Liver (tissue), 9 donors: ENCODE measurements around the gene MT4. TPM values are rescaled to one million over a fixed set of nuclear protein-coding genes. Genes with fewer than 3 reads are reported as not detected.

Experiments
- DNase-seq: peaks from one replicate; pipeline ENCODE4 v3.0.0-alpha.2; 2017; ENCODE audit warnings: low spot score
- H3K27ac ChIP-seq, 2 donors: one replicate each; pipeline ENCODE4 v1.7.0; 2013; ENCODE audit warnings: inconsistent platforms in 2 of 2, low read length in 2 of 2, control low read depth in 1 of 2, low read depth in 1 of 2, mild to moderate bottlenecking in 1 of 2
- H3K27me3 ChIP-seq, 4 donors: one replicate each; pipeline versions ENCODE4 v1.6.1 to v1.7.0; 2013; ENCODE audit warnings: low read length in 3 of 4, inconsistent platforms in 1 of 4, mild to moderate bottlenecking in 1 of 4, moderate library complexity in 1 of 4; ENCODE audit not compliant: control insufficient read depth in 4 of 4, insufficient read depth in 4 of 4
- H3K36me3 ChIP-seq, 4 donors: one replicate each; pipeline versions ENCODE4 v1.6.1 to v1.7.0; 2013; ENCODE audit warnings: low read length in 3 of 4, mild to moderate bottlenecking in 3 of 4, low read depth in 1 of 4, moderate library complexity in 1 of 4; ENCODE audit not compliant: control insufficient read depth in 4 of 4, insufficient read depth in 3 of 4
- H3K4me1 ChIP-seq, 4 donors: one replicate each; pipeline versions ENCODE4 v1.6.1 to v1.7.0; 2013; ENCODE audit warnings: low read length in 3 of 4, mild to moderate bottlenecking in 3 of 4, moderate library complexity in 1 of 4; ENCODE audit not compliant: control insufficient read depth in 4 of 4, insufficient read depth in 4 of 4
- H3K4me3 ChIP-seq, 3 donors: one replicate each; pipeline versions ENCODE4 v1.6.1 to v1.7.0; 2013; ENCODE audit warnings: low read length in 3 of 3, control low read depth in 1 of 3, low read depth in 1 of 3, mild to moderate bottlenecking in 1 of 3
- H3K9ac ChIP-seq, 2 donors: one replicate each; pipeline ENCODE4 v1.7.0; 2013; ENCODE audit warnings: low read length in 2 of 2, mild to moderate bottlenecking in 2 of 2, moderate library complexity in 2 of 2, control low read depth in 1 of 2, low read depth in 1 of 2
- H3K9me3 ChIP-seq, 4 donors: one replicate each; pipeline versions ENCODE4 v1.6.1 to v1.7.0; 2013; ENCODE audit warnings: low read length in 3 of 4; ENCODE audit not compliant: control insufficient read depth in 4 of 4
- ATF3 ChIP-seq: IDR thresholded peaks from 2 replicates; pipeline ENCODE4 v1.6.1; 2016; ENCODE audit warnings: antibody characterized with exemption
- CTCF ChIP-seq: fragments of 150-350 bp; IDR thresholded peaks from 2 replicates; pipeline ENCODE4 v1.5.1; 2017; ENCODE audit warnings: improper control_type of control experiment, low read depth, low read length; ENCODE audit not compliant: missing input control
- EGR1 ChIP-seq, 2 donors: IDR thresholded peaks; 2 replicates each; pipeline ENCODE4 v1.6.1; 2016 to 2018; ENCODE audit warnings: antibody characterized with exemption in 2 of 2, low read depth in 2 of 2
- FOXA1 ChIP-seq: IDR thresholded peaks from 2 replicates; pipeline ENCODE4 v1.6.1; 2016; ENCODE audit warnings: antibody characterized with exemption
- FOXA2 ChIP-seq: IDR thresholded peaks from 2 replicates; pipeline ENCODE4 v1.6.1; 2016; ENCODE audit warnings: antibody characterized with exemption
- GABPA ChIP-seq, 2 donors: IDR thresholded peaks in 1 of 2; conservative IDR thresholded peaks in 1 of 2; 2 replicates each; pipeline ENCODE4 v1.6.1; 2016; ENCODE audit warnings: antibody characterized with exemption in 2 of 2, mild to moderate bottlenecking in 1 of 2, moderate library complexity in 1 of 2
- HNF4A ChIP-seq, 2 donors: conservative IDR thresholded peaks; 2 replicates each; pipeline ENCODE4 v1.6.1; 2016; ENCODE audit warnings: antibody characterized with exemption in 2 of 2, mild to moderate bottlenecking in 2 of 2
- HNF4G ChIP-seq: IDR thresholded peaks from 2 replicates; pipeline ENCODE4 v1.6.1; 2016; ENCODE audit warnings: antibody characterized with exemption
- JUND ChIP-seq, 2 donors: IDR thresholded peaks; 2 replicates each; pipeline ENCODE4 v1.6.1; 2016; ENCODE audit warnings: antibody characterized with exemption in 2 of 2
- MAX ChIP-seq: IDR thresholded peaks from 2 replicates; pipeline ENCODE4 v1.6.1; 2016; ENCODE audit warnings: antibody characterized with exemption
- NR2F2 ChIP-seq: IDR thresholded peaks from 2 replicates; pipeline ENCODE4 v1.6.1; 2016; ENCODE audit warnings: antibody characterized with exemption
- RAD21 ChIP-seq, 2 donors: IDR thresholded peaks; 2 replicates each; pipeline ENCODE4 v1.6.1; 2016; ENCODE audit warnings: antibody characterized with exemption in 2 of 2, mild to moderate bottlenecking in 2 of 2
- REST ChIP-seq: IDR thresholded peaks from 2 replicates; pipeline ENCODE4 v1.6.1; 2016; ENCODE audit warnings: antibody characterized with exemption, mild to moderate bottlenecking
- RXRA ChIP-seq, 2 donors: IDR thresholded peaks; 2 replicates each; pipeline ENCODE4 v1.6.1; 2017 to 2018; ENCODE audit warnings: antibody characterized with exemption in 2 of 2, mild to moderate bottlenecking in 1 of 2
- SP1 ChIP-seq: IDR thresholded peaks from 2 replicates; pipeline ENCODE4 v1.6.1; 2018; ENCODE audit warnings: antibody characterized with exemption, mild to moderate bottlenecking
- TAF1 ChIP-seq: conservative IDR thresholded peaks from 2 replicates; pipeline ENCODE4 v1.6.1; 2016; ENCODE audit warnings: antibody characterized with exemption, mild to moderate bottlenecking
- YY1 ChIP-seq: IDR thresholded peaks from 2 replicates; pipeline ENCODE4 v1.6.1; 2016; ENCODE audit warnings: antibody characterized with exemption, mild to moderate bottlenecking
- ZBTB33 ChIP-seq: IDR thresholded peaks from 2 replicates; pipeline ENCODE4 v1.6.1; 2016; ENCODE audit warnings: antibody characterized with exemption
- WGBS: extraction: QIAGEN DNeasy Blood & Tissue Kit; methylation state at CpG from one replicate; pipeline ENCODE4 v1.1.7; 2013; 5-methylcytosine and 5-hydroxymethylcytosine counted together
- polyA plus RNA-seq, 2 donors: library from polyadenylated mRNA; stranded (reverse) in 1 of 2; unstranded in 1 of 2; fragments of 200-250 nt in 1 of 2; fragments of >200 nt in 1 of 2; fragmentation: Nextera tagmentation in 1 of 2; extraction: Ambion mirVana in 1 of 2; gene quantifications; one replicate each; pipeline versions ENCODE4 v1.2.1 to v1.2.3, GENCODE V29; 2013 to 2015
- total RNA-seq, 2 donors: library from RNA; depleted of rRNA; stranded (reverse); fragments of >200 nt; gene quantifications; one replicate each; pipeline ENCODE4 v1.2.3, GENCODE V29; 2014
- donor health status: healthy.
- donor health status: healthy.
- donor health status: healthy.
- donor health status: healthy.
- donor health status: healthy.

MT4 gene
- total and polyA plus RNA-seq, 4 donors: not detected

GRCh38 chr16:56583351-56584168 lies 18.7 kb downstream of the MT4 start:
- TF ChIP-seq CTCF (no peak), ZBTB33 (no peak), JUND (IDR thresholded peaks at IDR 0.05) (no peak), EGR1 (IDR thresholded peaks at IDR 0.05; ENCODE audit: low read depth in 2 of 2) (no peak), RXRA (IDR thresholded peaks at IDR 0.05) (no peak), SP1 (no peak), MAX (no peak), GABPA (IDR thresholded peaks at IDR 0.05 in 1 of 2, conservative IDR thresholded peaks at IDR 0.05 in 1 of 2) (no peak), RAD21 (IDR thresholded peaks at IDR 0.05) (no peak), TAF1 (no peak), NR2F2 (no peak), HNF4G (no peak), FOXA2 (no peak), ATF3 (no peak), FOXA1 (no peak), REST (no peak), HNF4A (conservative IDR thresholded peaks at IDR 0.05) (no peak), YY1 (no peak)
- DNase-seq: no peak
- no peak overlapping the region for H3K27ac ChIP-seq
- no peaks in the 10 kb centered on the region for H3K27me3 ChIP-seq
- no peaks in the 10 kb centered on the region for H3K36me3 ChIP-seq
- H3K4me1 ChIP-seq: no peaks in the 10 kb centered on the region
- H3K9ac ChIP-seq: no peak overlapping the region
- WGBS: 69% methylated on average over 11 of the region's 11 CpGs
- H3K9me3 ChIP-seq: no peaks in the 10 kb centered on the region
- H3K4me3 ChIP-seq: no peak overlapping the region
